HEK293 (cell line): ENCODE data around the gene SIX4.

Experiments
- REST ChIP-seq: fragments of 450-650 bp; formaldehyde crosslinking; IDR thresholded peaks from 2 replicates; pipeline ENCODE4 v1.5.1; 2016; ENCODE audit warnings: missing biosample characterization, missing genetic modification characterization
- TRIM28 ChIP-seq: IDR thresholded peaks from 2 replicates; pipeline ENCODE4 v1.6.1; 2011; ENCODE audit warnings: low read length, control low read depth, borderline replicate concordance
- YY1 ChIP-seq: fragments of 450-650 bp; formaldehyde crosslinking; IDR thresholded peaks from 2 replicates; pipeline ENCODE4 v1.5.1; 2018; ENCODE audit warnings: missing biosample characterization, missing genetic modification characterization
- ZBTB49 ChIP-seq: fragments of 450-650 bp; formaldehyde crosslinking; IDR thresholded peaks from 2 replicates; pipeline ENCODE4 v1.5.1; 2016; ENCODE audit warnings: missing biosample characterization, missing genetic modification characterization, low read depth
- ZNF221 ChIP-seq: fragments of 450-650 bp; formaldehyde crosslinking; IDR thresholded peaks from 2 replicates; pipeline ENCODE4 v1.5.1; 2017; ENCODE audit warnings: missing biosample characterization, missing genetic modification characterization, borderline replicate concordance
- ZNF23 ChIP-seq: fragments of 450-650 bp; formaldehyde crosslinking; IDR thresholded peaks from 2 replicates; pipeline ENCODE4 v1.5.1; 2016; ENCODE audit warnings: missing biosample characterization, missing genetic modification characterization, borderline replicate concordance

GRCh38 chr14:60677701-60678100 lies 46.5 kb downstream of the SIX4 start:
- TF ChIP-seq YY1 (no peak), ZNF221 (tag by site-specific recombination) (no peak), ZBTB49 (tag by site-specific recombination) (no peak), ZNF23 (no peak), REST (tag by site-specific recombination) (no peak), TRIM28 (no peak)
